ENCODE data around the gene MRPL38.
"Not testable (repeated sequence)": the region's sequence is repeated elsewhere in the genome, so short reads cannot be mapped to it uniquely, and the experiment has no call there.

DNA sequence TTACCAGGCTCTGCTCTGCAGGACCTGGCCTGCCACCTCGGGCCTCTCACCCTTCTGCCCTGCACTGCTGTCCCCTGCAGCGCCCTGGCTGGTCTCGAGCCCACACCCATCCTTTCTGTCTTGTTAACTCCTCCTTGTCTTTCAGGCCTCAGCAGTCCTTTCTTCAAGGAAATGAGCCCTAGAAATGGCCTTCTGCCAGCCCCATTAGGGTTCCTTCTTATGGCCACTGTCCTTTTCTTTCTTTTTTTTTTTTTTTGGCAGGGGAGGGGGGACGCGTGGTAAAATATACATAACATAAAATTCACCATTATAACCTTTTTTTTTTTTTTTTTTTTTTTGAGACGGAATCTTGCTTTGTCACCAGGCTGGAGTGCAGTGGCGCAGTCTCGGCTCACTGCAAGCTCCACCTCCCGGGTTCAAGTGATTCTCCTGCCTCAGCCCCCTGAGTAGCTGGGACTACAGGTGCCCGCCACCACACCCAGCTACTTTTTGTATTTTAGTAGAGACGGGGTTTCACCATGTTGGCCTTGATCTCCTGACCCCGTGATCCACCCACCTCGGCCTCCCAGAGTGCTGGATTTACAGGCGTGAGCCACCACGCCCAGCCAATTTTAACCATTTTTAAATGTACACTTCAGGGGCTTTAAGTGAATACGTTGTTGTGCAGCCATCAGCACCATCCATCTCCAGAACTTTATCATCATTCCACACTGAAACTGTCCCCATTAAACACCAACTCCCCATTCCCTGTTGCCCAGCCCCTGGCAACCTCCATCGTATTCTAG, 39.1 kb downstream of the MRPL38 start:
- TF ChIP-seq, protein P1, sequence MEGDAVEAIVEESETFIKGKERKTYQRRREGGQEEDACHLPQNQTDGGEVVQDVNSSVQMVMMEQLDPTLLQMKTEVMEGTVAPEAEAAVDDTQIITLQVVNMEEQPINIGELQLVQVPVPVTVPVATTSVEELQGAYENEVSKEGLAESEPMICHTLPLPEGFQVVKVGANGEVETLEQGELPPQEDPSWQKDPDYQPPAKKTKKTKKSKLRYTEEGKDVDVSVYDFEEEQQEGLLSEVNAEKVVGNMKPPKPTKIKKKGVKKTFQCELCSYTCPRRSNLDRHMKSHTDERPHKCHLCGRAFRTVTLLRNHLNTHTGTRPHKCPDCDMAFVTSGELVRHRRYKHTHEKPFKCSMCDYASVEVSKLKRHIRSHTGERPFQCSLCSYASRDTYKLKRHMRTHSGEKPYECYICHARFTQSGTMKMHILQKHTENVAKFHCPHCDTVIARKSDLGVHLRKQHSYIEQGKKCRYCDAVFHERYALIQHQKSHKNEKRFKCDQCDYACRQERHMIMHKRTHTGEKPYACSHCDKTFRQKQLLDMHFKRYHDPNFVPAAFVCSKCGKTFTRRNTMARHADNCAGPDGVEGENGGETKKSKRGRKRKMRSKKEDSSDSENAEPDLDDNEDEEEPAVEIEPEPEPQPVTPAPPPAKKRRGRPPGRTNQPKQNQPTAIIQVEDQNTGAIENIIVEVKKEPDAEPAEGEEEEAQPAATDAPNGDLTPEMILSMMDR (conservative IDR thresholded peaks at IDR 0.05; ENCODE audit: low read length) = not testable (repeated sequence)
- TF ChIP-seq EZH2phosphoT487 (IDR thresholded peaks at IDR 0.05; ENCODE audit: borderline replicate concordance, low read depth, low read length) = not testable (repeated sequence)
